C4-2B (cell line): ENCODE measurements around the gene SMARCAL1.

Experiments used
- H3K27ac ChIP-seq: fragments of 450-650 bp; 2 replicates; pipeline ENCODE4 v1.5.1; 2017
- ZFX ChIP-seq: fragments of 450-650 bp; IDR thresholded peaks from 2 replicates; pipeline ENCODE4 v1.6.1; 2017
- TF ChIP-seq, protein P1 (sequence below): fragments of 450-650 bp; conservative IDR thresholded peaks from 2 replicates; pipeline ENCODE4 v1.5.1; 2017; ENCODE audit warnings: mild to moderate bottlenecking

The SMARCAL1 gene

DNA sequence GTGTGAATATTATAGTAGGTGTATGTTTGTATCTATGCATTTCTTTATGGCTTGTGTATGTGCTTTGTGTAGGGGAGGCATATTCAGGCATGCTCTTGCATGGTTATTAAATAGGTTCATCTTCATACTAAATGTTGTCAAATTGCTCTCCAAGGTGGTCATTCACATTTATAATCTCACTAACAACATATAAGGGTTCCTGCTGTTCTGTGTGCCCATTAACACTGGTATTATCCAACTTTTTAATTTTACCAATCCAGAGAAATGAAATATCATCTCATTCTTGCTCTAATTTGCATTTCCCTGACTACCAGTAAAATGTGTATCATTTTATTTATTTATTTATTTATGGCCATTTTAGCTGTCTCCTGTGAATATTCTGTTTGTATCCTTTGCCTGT lies 57.4 kb downstream of the SMARCAL1 start:
- TF ChIP-seq, protein P1, sequence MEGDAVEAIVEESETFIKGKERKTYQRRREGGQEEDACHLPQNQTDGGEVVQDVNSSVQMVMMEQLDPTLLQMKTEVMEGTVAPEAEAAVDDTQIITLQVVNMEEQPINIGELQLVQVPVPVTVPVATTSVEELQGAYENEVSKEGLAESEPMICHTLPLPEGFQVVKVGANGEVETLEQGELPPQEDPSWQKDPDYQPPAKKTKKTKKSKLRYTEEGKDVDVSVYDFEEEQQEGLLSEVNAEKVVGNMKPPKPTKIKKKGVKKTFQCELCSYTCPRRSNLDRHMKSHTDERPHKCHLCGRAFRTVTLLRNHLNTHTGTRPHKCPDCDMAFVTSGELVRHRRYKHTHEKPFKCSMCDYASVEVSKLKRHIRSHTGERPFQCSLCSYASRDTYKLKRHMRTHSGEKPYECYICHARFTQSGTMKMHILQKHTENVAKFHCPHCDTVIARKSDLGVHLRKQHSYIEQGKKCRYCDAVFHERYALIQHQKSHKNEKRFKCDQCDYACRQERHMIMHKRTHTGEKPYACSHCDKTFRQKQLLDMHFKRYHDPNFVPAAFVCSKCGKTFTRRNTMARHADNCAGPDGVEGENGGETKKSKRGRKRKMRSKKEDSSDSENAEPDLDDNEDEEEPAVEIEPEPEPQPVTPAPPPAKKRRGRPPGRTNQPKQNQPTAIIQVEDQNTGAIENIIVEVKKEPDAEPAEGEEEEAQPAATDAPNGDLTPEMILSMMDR: no peak
- no peak for TF ChIP-seq ZFX

DNA sequence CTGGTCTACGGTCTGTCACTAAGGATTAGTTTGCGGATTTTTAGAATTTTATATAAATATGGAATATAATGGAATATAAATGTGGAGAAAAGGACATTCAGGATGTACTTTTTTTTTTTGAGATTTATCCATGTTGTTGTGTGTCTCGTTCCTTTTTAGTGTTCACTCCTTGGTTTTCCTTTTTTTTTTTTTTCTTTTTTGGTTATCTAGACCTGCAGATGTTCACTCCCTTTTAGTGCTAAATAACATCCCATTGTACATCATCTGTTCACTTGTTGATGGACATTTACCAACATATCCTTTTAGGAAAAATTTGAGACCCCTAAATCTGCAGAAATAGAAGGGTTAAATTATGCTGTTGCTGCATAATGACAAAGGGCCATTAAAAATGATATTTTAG lies 60.9 kb downstream of the SMARCAL1 start:
- H3K27ac ChIP-seq: no peak overlapping the region
- no peak for TF ChIP-seq ZFX
- TF ChIP-seq, protein P1: no peak

More for the DNA sequence above, 57.4 kb downstream of the SMARCAL1 start:
- no peak overlapping the region for H3K27ac ChIP-seq

DNA sequence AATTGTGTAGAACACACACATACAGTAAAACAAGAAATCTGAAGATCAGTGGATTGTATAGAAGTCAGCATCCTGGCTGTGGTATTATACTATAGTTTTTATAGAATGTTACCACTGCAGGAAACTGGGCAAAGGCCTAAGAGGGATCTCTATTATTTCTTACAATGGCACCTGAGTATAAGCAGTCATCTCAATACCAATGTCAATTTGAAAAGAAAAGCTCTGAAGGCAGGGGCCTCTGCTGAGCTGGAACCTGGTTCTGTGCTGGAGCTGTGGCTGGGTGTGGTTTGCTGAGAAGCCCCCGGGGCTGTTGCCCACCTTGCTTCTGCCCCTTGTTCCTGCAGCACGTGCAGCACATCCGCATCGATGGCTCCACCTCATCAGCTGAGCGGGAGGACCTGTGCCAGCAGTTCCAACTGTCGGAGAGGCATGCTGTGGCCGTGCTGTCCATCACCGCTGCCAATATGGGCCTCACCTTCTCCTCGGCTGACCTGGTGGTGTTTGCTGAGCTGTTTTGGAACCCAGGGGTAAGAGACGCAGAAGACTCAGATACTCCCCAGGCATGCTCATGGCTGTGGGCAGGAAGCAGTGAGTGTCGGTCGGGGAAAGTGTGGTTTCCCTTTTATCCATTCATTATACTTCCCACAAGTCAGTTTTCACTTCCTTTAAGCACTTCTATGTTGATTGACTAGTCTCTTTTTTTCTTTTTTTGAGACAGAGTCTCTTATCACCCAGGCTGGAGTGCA lies 62.8 kb downstream of the SMARCAL1 start:
- TF ChIP-seq ZFX: no peak
- TF ChIP-seq, protein P1: no peak
- no peak overlapping the region for H3K27ac ChIP-seq

DNA sequence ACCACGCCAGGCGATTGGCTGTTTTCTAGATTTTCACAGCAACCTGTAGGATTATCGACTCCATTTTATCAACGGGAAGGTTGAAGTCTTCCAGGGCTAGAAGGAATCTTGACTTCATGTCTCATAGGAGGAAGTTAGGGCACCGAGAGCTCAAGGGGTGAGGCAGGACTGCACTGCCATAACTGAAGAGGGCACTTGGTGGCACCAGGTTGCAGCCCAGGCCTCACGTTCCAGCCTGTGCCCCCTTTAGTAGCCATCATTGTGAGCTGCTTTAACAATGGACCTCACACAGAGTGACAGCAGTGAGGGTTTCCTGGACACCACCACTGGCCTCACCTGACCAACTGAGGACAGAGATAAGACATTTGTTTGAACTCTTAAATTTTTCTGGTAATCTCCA lies 63.5 kb downstream of the SMARCAL1 start:
- TF ChIP-seq, protein P1: no peak
- no peak for TF ChIP-seq ZFX
- no peak overlapping the region for H3K27ac ChIP-seq

DNA sequence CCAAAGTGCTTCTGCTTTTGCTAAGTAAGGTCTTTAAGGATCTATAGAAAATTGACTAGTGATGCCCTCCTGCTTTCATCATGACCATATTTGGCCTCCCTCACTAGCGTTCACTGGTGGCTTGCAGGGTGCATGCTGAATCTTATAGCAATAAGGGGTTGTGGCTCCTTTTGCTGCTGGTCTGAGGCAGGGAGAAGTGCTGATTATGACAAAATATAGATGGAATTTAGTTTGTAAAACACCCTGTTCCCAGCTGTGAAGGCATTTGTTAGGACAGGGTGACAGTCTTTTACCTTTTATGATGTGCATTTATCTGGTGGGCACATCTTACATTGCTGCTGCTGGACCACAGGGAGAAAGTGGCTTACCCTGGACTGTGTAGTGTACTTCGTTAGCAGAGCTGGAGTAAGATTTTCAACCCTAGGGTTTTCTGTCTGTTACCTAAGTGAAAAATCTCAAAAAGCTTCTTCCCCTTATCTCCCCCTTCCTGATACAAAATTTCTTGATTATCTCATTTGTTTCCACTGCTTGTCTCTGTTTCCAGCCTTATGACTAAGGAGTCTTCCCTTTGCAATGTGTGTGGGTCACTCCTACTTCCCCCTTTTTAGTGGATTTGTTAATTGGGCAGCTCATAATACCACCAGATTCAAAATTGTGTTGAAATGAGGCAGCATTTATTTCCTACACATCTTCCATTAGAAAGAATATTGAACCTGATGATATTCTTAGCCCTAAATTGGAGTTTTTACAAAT lies 65.2 kb downstream of the SMARCAL1 start:
- H3K27ac ChIP-seq: no peak overlapping the region
- TF ChIP-seq ZFX: no peak
- TF ChIP-seq, protein P1: no peak

DNA sequence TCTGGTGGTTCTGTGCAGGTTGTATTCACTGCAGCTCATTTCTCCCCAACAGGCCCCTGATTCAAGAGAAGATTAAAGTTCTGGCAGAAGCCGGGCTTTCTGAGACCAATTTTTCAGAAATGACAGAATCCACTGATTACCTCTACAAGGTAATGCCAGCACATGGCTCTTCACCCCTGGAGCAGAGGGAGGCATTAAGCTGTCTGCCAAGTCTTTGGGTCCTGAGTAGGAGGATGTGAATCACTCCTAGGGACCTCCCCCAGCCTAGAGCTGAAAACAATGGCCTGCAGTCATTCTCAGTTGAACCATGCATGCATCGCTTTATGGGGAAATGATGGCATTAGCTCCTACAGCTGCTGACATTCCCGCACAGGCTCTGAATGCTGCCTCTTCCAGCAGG lies 65.9 kb downstream of the SMARCAL1 start:
- no peak for TF ChIP-seq ZFX
- TF ChIP-seq, protein P1: no peak
- H3K27ac ChIP-seq: no peak overlapping the region

DNA sequence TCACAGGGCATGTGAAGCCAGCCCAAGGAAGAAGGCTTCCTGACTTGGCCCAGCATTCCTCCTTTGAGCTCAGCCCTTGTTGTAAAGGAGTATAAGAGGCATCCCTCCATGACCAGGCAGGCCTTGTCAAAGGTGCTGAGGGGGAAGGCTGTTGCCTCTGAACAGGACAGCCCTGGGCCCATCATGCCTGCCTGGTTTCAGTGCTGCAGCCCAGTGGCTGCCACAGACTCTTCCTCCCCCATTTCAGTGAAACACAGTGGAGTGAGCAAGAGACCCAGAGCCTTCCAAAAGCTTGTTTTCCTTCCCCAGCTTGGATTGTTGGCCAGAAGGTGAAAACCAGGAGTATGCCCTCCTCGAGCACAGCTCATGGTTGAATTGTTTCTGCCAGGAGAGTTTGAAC lies 66.5 kb downstream of the SMARCAL1 start:
- no peak for TF ChIP-seq ZFX
- TF ChIP-seq, protein P1: no peak
- no peak overlapping the region for H3K27ac ChIP-seq
